NB4 (cell line): ENCODE results near the gene IDE.

Experiments used
- CTCF ChIP-seq: IDR thresholded peaks from one replicate; pipeline ENCODE4 v1.5.1; 2012; ENCODE audit warnings: low read depth, low read length
- MAX ChIP-seq: IDR thresholded peaks from 2 replicates; pipeline ENCODE4 v1.6.1; 2011; ENCODE audit warnings: low read depth, low read length
- MYC ChIP-seq: IDR thresholded peaks from 2 replicates; pipeline ENCODE4 v1.6.1; 2011; ENCODE audit warnings: low read depth, low read length
- POLR2A ChIP-seq: IDR thresholded peaks from 2 replicates; pipeline ENCODE4 v1.6.1; 2011; ENCODE audit warnings: mild to moderate bottlenecking; ENCODE audit not compliant: insufficient read length; ENCODE audit errors: extremely low read depth

- TF ChIP-seq CTCF (no peak), MYC (no peak), POLR2A (no peak), MAX (no peak)
Measured at GRCh38 chr10:92553959-92554358, 19.9 kb downstream of the IDE start.
